Right ventricle myocardium inferior (tissue), 1 donor: ENCODE measurements around the gene POU1F1. TPM values are rescaled to one million over a fixed set of nuclear protein-coding genes. Genes with fewer than 3 reads are reported as not detected.
"Not testable (repeated sequence)": the region's sequence is repeated elsewhere in the genome, so short reads cannot be mapped to it uniquely, and the experiment has no call there.

ENCODE experiments used
- ATAC-seq: fragments of 200-7000 bp; cut with Tn5 transposase; one replicate; pipeline ENCODE4 v1.9.1; 2020; ENCODE audit warnings: mild to moderate bottlenecking, moderate library complexity
- DNase-seq: peaks from one replicate; pipeline ENCODE4 v3.0.0; 2021; ENCODE audit errors: missing footprints
- intact Hi-C: fragments of 100-400 bp; cut with DNase I; formaldehyde crosslinking; loops from one replicate; pipeline ENCODE4 v1.11.0; 2022
- long read RNA-seq: library from polyadenylated mRNA; unstranded; transcript quantifications from one replicate; pipeline ENCODE4 v2.0.0, GENCODE V29; 2021
- total RNA-seq: library from RNA; stranded (reverse); fragmentation: NEBNext Ultra II Directional; extraction: Animal tissue kit (Norgen Biotek cat#: 25700); gene quantifications from one replicate; pipeline ENCODE4 v1.2.1, GENCODE V29; 2021
- donor health status: DM: no; HTN: yes; CAD: no; lungs with severe emphysema.

Gene POU1F1, protein sequence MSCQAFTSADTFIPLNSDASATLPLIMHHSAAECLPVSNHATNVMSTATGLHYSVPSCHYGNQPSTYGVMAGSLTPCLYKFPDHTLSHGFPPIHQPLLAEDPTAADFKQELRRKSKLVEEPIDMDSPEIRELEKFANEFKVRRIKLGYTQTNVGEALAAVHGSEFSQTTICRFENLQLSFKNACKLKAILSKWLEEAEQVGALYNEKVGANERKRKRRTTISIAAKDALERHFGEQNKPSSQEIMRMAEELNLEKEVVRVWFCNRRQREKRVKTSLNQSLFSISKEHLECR
- total RNA-seq = not detected
- long read RNA-seq = 0 reads

DNA sequence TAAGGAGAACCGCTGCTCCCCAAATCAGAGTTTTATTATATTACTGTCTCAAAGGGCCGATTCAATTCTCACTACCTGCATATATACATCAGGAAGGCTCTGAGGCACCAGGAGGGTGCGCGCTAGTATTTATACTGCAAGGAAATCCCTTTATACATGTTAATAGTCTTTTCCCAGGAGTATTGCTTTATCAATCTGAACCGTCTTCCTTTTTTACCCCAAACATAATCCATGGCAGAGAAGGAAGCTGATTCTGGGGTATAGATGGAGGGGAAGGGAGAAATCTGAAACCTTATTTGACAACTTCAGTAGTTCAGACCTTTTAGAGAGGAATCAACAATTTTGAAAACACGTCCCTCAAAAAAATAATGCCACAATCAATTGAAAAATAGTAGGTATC lies at the start of gene POU1F1:
Gene POU1F1, minus strand, starts transcription at position 101 of the 400 bp plus-strand sequence. CDS start 122 bp downstream, outside the sequence.
- no peak for ATAC-seq
- intact Hi-C loops = no loop called here

GRCh38 chr3:87324609-87325008 lies 48.2 kb upstream of the POU1F1 start:
- intact Hi-C loops = no loop called here
- DNase-seq (no peak), ATAC-seq (no peak)

More for the DNA sequence above, at the start of gene POU1F1:
- DNase-seq = no peak

DNA sequence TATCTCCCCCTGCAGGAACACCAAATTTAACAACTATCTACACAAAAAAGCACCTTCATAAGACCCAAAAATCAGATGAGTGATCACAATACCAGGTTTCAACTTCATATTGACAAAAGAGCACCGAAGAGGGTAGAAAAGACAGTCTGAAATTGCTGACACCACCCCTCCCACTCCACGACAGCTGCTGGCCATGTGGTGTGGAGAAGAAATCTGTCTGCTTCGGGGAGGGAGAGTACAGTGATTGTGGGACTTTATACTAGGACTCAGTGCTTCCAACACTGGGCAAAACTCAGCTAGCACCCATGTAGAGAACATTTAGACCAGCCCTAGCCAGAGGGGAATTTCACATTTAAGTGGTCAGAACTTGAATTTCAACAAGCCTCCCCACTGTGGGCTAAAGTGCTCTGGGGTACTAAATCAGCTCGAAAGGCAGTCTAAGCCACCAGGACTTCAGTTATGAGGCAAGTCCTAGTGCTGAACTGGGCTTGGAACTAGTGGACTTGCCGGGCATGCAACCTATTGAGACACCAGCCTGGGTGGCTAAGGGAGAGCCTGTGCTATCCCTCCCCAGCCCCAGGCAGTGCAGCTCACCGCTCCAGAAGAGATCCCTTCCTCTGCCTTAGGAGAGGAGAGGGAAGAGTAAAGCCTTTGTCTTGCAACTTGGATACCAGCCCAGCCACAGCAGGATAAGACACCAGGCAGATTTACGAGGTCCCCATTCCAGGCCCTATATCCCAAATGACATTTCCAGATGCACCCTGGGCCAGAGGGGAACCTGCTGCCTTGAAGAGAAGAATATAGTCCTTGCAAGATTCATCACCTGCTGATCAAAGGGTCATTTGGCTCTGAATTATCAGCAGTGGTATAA lies 44.6 kb upstream of the POU1F1 start:
- intact Hi-C loops = no loop called here
- DNase-seq = no peak
- ATAC-seq = no peak

DNA sequence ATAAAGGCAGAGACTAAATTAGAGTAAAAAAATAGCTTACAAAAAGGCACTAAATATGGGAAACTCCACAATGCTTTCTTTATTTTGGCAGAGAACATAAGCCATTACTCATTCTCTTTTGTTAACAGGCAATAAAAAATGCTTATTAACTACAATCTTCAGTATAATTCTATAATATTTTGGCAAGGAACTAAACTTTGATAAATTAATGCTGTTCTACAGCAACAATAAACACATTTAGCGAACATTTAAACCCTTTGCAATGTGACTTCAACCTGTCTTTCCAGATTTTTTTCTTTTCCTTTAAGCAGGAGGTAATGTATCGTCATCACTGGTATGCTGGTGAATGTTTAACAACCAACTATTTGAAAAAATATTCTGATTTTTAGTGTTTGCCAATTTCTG lies 42.2 kb upstream of the POU1F1 start:
- ATAC-seq = no peak
- intact Hi-C loops = no loop called here

DNA sequence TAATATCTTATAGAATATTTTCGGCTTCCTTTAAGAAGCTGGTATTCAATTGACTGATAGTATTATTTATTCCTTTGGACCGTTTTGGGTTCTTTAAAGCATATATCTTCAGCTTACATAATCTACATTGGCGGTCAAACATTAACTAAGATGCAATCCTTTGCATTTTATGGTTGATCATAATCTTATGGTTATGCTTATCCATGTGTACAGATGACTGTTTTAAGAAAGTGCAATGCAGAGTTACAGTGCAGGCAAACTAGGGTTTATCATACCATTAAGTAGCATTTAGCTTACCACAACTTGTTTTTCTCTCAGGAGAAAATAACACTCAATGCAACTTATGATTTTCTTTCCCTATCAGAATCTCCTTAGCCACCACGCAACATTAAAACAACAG lies 41.4 kb upstream of the POU1F1 start:
- DNase-seq (no peak), ATAC-seq (no peak)
- intact Hi-C loops = no loop called here

More for the DNA sequence above, 42.2 kb upstream of the POU1F1 start:
- no peak for DNase-seq

DNA sequence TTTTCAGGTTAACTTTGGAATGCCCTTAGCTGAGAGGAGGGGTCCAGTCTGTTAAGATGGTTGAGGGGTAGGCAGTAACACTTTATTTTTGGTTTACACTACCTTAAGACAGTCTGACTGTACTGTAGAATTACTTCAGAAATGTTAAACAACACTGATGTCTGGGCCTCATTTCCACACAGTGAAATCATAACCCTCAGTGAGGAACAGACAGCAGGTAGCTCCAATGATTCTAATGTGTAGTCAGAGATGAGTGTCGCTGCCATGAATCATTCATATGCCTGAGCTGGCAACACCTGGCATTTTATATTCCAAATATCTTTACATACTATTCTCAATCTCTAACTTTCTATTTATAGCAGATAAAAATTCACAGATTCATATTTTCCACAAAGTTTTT lies 37.3 kb upstream of the POU1F1 start:
- intact Hi-C loops = no loop called here
- DNase-seq (no peak), ATAC-seq (no peak)

DNA sequence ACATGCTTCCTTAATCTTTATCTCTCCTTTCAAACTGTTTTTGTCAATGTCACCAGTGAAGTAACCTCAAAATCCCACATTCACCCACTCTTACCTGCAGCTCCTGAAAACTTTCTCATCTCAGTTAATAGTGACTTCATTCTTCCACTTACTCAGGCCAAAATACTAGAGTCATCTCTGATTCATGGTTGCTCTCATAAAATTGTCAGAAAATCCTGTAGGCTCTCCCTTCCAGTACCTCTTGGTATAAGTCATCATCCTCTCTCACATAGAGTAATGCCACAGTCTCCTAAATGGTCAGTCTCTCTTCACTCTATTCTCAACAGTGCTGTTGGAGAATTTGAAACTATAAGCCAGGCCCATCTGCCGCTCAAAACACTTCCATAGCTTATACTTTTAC lies 34.9 kb upstream of the POU1F1 start:
- DNase-seq = no peak
- ATAC-seq = no peak
- intact Hi-C loops = no loop called here

DNA sequence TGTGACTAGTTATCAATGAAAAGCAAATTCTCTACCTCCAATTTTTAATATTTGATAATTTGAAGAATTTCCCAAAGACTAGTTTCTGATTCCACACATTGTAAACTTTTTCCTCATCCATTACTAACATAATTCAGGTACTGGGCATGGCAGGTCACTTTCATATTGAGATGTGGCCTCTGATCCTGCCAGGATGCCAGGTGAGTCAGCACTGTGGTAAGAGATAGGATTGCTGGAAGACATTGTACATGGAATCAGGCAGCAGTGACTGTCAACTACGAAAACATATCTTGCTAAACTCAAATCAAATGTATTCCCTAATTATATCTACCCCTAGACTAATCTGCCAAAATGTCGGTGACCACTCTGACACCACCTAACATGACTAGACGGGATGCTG lies 33.2 kb upstream of the POU1F1 start:
- intact Hi-C loops = no loop called here
- DNase-seq = no peak
- no peak for ATAC-seq

DNA sequence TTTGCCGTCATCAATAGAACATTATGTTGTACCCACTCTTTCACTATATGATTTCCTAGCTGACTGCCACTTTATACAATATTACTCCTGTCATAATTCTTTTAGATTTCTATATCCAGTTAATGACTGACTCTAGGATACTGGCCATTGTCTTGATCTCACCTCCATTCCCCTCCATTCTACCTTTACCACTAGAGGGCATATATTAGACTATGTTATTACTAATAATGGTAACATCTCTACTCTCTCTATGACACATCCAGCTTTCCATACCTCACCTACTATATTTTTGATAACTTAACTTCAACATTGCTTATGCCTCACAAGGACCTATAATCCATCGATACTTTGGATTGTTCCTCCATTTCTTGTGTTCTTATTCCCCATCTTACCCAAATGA lies 31.4 kb upstream of the POU1F1 start:
- DNase-seq = no peak
- no peak for ATAC-seq
- intact Hi-C loops = no loop called here

DNA sequence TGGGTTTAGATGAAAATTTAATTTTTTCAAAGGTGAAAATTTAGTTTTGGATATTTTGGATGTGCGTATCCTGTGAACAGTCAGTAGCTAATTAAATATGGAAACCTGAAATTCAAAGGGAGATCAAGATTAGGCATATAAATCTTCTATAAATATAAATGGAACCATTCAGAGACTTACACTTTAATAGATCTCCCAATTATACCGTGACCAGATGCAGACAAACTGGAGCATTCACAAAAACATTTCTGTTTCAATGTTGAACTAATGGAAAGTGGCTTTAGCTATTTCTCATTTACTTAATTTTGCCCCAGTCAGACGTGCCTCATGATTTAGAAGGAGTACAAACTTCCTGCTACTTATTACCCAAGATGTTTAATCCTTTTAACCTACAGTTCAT lies 29.1 kb upstream of the POU1F1 start:
- no peak for DNase-seq
- ATAC-seq = no peak
- intact Hi-C loops = no loop called here

DNA sequence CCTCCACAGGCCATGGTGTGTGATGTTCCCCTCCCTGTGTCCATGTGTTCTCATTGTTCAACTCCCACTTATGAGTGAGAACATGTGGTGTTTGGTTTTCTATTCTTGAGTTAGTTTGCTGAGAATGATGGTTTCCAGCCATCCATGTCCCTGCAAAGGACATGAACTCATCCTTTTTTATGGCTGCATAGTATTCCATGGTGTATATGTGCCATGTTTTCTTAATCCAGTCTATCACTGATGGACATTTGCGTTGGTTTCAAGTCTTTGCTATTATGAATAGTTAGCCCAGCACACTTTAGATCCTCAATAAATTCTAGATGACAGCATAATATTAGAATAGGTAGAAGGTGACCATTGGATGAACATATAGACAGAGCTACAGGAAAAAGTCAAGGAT lies 28.6 kb upstream of the POU1F1 start:
- DNase-seq, intact Hi-C loops, ATAC-seq: not testable (repeated sequence)

DNA sequence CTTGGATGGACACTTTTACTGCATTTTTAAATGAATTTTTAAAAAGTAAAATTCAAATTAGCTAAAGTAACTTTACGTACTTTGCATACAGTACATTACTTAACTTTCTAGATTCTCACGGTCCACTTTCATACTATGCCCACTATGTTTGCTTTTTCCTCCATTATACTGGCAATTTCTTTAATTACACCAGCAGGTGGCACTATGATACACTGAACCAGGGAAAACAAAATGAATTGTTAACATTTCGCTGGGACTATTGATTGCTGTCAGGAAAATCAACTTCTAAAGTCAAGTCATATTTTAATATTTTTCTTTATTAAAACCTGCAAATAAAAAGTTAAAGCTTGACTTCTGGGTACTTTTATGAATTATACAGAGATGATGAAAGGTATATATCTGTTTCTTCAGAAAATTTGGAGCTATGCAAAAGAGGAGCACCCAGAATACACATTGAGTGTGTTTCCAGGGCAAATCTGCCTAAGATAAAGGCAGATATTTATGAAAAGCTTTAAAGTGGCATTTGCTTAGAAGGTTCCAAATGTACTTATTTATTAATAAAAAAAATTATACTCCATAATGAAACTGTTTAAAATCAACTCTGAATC lies 21.8 kb upstream of the POU1F1 start:
- DNase-seq (no peak), ATAC-seq (no peak)
- intact Hi-C loops = no loop called here

DNA sequence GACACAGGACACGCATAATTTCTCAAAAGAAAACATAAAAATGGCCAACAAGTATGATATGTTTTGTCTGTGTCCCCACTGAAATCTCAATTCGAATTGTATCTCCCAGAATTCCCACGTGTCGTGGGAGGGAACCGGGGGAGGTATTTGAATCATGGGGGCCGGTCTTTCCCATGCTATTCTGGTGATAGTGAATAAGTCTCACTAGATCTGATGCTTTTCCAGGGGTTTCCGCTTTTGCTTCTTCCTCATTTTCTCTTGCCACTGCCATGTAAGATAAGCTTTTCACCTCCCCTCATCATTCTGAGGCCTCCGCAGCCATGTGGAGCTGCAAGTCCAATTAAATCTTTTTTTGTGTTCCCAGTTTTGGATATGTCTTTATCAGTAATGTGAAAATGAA lies 12.1 kb upstream of the POU1F1 start:
- no peak for ATAC-seq
- no peak for DNase-seq
- intact Hi-C loops = no loop called here

DNA sequence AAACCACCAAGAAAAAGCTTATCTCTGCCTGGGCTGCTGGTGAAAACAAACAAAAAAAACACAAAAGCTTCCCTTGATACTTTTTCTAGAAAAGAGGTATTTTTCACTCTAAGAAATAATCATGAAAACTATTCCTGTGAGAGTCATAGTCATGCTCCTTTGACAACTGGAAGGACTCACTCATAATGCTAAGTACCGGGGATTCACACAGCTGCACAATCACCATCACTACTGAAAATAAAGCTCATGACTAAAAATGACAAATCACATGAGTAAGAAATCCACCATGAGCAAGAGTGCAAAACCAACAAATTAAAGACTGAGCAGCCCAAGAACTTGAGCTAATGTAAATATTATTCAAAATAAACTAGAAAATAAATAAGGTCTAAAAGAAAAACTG lies 10.6 kb upstream of the POU1F1 start:
- ATAC-seq (no peak), DNase-seq (no peak)
- intact Hi-C loops = no loop called here

DNA sequence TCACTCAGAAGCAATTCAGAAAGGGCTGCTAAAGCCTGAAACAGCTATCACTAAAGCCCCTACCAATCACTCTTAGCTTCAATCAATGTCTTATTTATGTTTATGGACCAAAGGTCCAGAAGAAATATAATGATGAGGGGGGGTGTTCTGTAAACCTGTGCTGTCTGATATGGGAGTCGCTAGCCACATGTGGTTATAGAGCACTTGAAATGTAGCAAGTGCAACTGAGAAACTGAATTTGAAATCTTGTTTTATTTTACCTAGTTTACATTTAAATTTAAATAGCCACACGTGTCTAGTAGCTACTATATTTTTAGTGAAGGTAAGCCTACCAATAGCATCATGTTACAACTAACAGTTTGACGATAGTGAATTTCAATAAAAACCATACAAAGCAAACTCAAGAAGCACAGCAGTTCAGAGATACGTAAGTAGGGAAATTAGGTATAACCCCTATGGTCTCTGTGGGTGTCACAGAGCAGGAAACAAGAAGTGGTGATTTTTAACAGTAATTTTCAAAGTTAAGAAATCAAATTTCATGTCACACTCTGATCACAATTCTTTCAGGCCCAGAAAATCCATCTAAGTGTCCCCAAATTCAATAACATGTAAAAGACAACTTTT lies 3.6 kb downstream of the POU1F1 start:
- intact Hi-C loops = no loop called here
- no peak for DNase-seq
- no peak for ATAC-seq

DNA sequence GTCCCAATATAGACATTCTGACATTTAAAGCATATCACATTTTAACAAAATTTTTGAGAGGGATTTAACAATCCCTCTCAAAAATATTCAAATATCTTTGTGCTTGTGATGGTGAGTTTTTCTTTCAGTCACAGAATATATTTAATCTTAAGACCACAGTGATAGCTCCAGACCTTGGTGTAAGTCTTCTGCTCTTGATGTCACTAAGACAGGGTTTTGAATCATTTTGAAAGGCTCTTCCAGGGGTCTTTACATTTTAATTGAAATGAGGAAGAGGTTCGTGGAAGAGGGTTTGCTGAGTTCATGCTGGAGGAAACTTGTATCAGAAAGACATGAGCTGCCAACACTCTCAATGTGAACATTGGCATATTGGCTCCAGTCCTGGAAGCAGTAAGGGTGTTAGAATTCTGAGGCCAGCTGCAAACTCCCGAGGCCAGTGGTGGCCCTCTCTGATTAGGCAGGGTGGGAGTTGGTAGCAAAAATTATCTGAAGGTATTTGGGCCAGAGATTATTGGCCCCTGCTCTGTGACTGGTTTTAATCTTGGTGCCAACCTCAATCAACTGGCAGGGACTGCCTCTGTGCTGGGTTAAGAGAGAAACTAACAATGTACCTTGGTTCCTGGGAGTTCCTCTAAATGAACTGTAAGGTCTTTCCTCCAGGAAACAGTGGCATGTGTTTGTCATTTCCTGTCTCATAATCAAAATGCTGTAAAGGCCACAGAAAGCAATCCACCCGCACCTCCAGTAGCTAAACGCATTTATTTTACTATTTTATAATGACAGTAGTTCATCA lies 5.3 kb downstream of the POU1F1 start:
- no peak for ATAC-seq

GRCh38 chr3:87269723-87270122 lies 6.7 kb downstream of the POU1F1 start:
- ATAC-seq (no peak), DNase-seq (no peak)
- intact Hi-C loops = no loop called here

More for the DNA sequence above, 5.3 kb downstream of the POU1F1 start:
- intact Hi-C loops = no loop called here
- no peak for DNase-seq

GRCh38 chr3:87268646-87269211 lies 7.7 kb downstream of the POU1F1 start:
- ATAC-seq = no peak
- intact Hi-C loops = no loop called here

More at GRCh38 chr3:87268646-87269211, 7.7 kb downstream of the POU1F1 start:
- no peak for DNase-seq
